ENCODE results near the gene ZFR2.

DNA sequence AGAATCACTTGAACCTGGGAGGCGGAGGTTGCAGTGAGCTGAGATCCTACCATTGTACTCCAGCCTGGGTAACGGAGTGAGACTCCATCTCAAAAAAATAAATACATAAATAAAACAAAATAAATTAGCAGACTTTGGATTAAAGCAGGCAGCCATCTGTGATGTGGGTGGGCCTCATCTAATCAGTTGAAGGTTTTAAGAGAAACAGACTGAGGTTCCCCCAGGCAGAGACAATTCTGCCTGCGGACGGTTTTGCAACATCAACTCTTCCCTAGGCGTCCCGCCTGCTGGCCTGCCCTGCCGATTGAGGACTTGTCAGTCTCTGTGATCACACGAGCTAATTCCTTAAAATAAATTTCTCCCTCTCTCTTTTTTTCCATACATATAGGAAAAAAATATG is 35.4 kb upstream of the ZFR2 start:
- TF ChIP-seq CTCF (IDR thresholded peaks at IDR 0.05 in 8 of 11, conservative IDR thresholded peaks at IDR 0.05 in 3 of 11) (no peak), POLR2A (IDR thresholded peaks at IDR 0.05) (no peak)

All from spleen (tissue), 7 donors.